ENCODE data around the gene KIF1B. TPM values are rescaled to one million over a fixed set of nuclear protein-coding genes. Genes with fewer than 3 reads are reported as not detected.

Gene KIF1B
- total and polyA plus RNA-seq, 10 of the 15 experiments (the other 5 are each of a cell fraction or from before 2014, with no cell fraction given): 2.1 to 16.5 (median 8.7) TPM

- ChIA-PET POLR2A (no interaction called here), CTCF (no interaction called here), SMC1A (ENCODE audit: uncharacterized antibody, unreplicated experiment) (interaction anchor here (0.6 kb wide), 1 partner anchor 14 kb away, joined by 3 read pairs; no protein-coding TSS in a partner anchor), RAD21 (ENCODE audit: unreplicated experiment) (no interaction called here)
- in situ Hi-C loops (cut with MboI) (no loop called here), intact Hi-C loops (cut with micrococcal nuclease; ENCODE audit: unreplicated experiment) (no loop called here)
- FAIRE-seq: no peak
- no TSS peak for BruUV-seq (replicated peaks)
- no peaks in the 10 kb centered on the region for H3K36me3 ChIP-seq (ENCODE audit: control insufficient read depth in 2 of 2, insufficient read depth in 2 of 2, low read length in 1 of 2)
- DNase-seq (ENCODE audit: low read depth, low spot score): no peak
- no peaks in the 10 kb centered on the region for H3K79me2 ChIP-seq (ENCODE audit: control insufficient read depth, insufficient read depth, low read length)
- H3K4me1 ChIP-seq (ENCODE audit: control insufficient read depth, insufficient read depth, low read length): peaks cover 4% of the 10 kb centered on the region; the same call in 1 of the 2 replicates
- H3K27me3 ChIP-seq (replicated peaks in 1 of 2; ENCODE audit: control insufficient read depth in 2 of 2, insufficient read depth in 2 of 2, low read length in 1 of 2): no peaks in the 10 kb centered on the region
- H3K9me3 ChIP-seq (replicated peaks; ENCODE audit: control insufficient read depth, insufficient read depth, low read length): no peaks in the 10 kb centered on the region
- H3K27ac ChIP-seq (ENCODE audit: control insufficient read depth, insufficient read depth): no peak overlapping the region
- no peak overlapping the region for H3K4me3 ChIP-seq
- no peak overlapping the region for H3K4me2 ChIP-seq (ENCODE audit: control insufficient read depth, insufficient read depth)
- no peak for ATAC-seq
- H3K9ac ChIP-seq (ENCODE audit: control insufficient read depth, insufficient read depth, low read length): no peak overlapping the region
- no peak overlapping the region for H2AFZ ChIP-seq (ENCODE audit: control insufficient read depth, low read depth, low read length)
- H4K20me1 ChIP-seq (ENCODE audit: control insufficient read depth, insufficient read depth): no peaks in the 10 kb centered on the region
- WGBS (ENCODE audit: insufficient coverage, insufficient replicate concordance, low lambda C conversion rate, missing lambda C conversion rate): 63% methylated on average over 2 of the region's 2 CpGs
- TF ChIP-seq RAD51 (IDR thresholded peaks at IDR 0.05): no peak
- no peak for TF ChIP-seq ATF2 (IDR thresholded peaks at IDR 0.05; ENCODE audit: low read length)
- TF ChIP-seq HSF1 (IDR thresholded peaks at IDR 0.05; ENCODE audit: low read depth, low read length): no peak
- TF ChIP-seq CHD2 (IDR thresholded peaks at IDR 0.05; ENCODE audit: borderline replicate concordance, low read depth, low read length): no peak
- no peak for TF ChIP-seq BHLHE40 (IDR thresholded peaks at IDR 0.05; ENCODE audit: borderline replicate concordance in 1 of 2, low read depth in 2 of 2, low read length in 1 of 2)
- TF ChIP-seq ETV6 (conservative IDR thresholded peaks at IDR 0.05 in 1 of 2, IDR thresholded peaks at IDR 0.05 in 1 of 2; ENCODE audit: borderline replicate concordance in 1 of 2, low read depth in 1 of 2): no peak
- TF ChIP-seq BACH1 (IDR thresholded peaks at IDR 0.05; ENCODE audit: borderline replicate concordance): no peak
- no peak for TF ChIP-seq STAT1 (conservative IDR thresholded peaks at IDR 0.05)
- TF ChIP-seq SIX5 (IDR thresholded peaks at IDR 0.05; ENCODE audit: low read depth, low read length, severe bottlenecking): no peak
- TF ChIP-seq E2F8 (IDR thresholded peaks at IDR 0.05; ENCODE audit: low read depth, partially characterized antibody): no peak
- TF ChIP-seq ASH2L (IDR thresholded peaks at IDR 0.05; ENCODE audit: borderline replicate concordance, low read depth): no peak
- no peak for TF ChIP-seq PAX8 (IDR thresholded peaks at IDR 0.05)
- no peak for TF ChIP-seq GATAD2B (conservative IDR thresholded peaks at IDR 0.05; ENCODE audit: low read depth)
- TF ChIP-seq SUZ12 (IDR thresholded peaks at IDR 0.05; ENCODE audit: unreplicated experiment): no peak
- no peak for TF ChIP-seq EGR1 (IDR thresholded peaks at IDR 0.05; ENCODE audit: borderline replicate concordance in 1 of 2, low read depth in 2 of 2, low read length in 2 of 2)
- TF ChIP-seq MLLT1 (IDR thresholded peaks at IDR 0.05): no peak
- TF ChIP-seq CBFB (IDR thresholded peaks at IDR 0.05; ENCODE audit: low read depth): no peak
Observed at GRCh38 chr1:10185759-10186158, 24.6 kb upstream of the KIF1B start.
